Measurements from ENCODE around the gene USP5.
A peak's percentile ranks its signal among the peaks of the same experiment; 100 is the strongest.
"Not testable (repeated sequence)": the region's sequence is repeated elsewhere in the genome, so short reads cannot be mapped to it uniquely, and the experiment has no call there.

Gene USP5

DNA sequence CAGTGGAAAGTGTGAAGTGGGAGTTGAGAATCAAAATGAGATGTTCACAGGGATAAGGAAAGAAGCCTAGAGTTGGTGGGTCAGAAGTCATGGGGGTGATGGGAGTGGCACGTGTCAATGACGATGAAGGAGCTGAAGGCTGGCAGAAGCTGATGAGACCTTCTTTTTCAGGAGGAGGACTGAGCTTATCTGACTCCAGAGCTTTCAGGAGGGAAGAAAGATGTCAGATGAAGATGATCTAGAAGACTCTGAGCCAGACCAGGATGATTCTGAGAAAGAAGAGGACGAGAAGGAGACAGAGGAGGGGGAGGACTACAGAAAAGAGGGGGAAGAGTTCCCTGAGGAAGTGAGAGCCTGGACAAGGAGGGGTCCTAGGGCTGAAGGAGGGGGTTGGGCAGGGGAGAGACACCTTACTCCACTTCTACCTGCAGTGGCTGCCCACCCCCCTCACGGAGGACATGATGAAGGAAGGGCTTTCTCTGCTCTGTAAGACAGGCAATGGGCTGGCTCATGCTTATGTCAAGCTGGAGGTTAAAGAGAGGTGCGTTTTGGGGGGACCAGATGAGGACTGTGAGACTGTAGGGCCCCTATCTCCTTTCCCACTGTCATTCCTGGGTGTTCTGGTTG is 53.6 kb downstream of the USP5 start:
- DNase-seq (ENCODE audit: insufficient read length, low spot score), result no peak
- TF ChIP-seq, protein P1, sequence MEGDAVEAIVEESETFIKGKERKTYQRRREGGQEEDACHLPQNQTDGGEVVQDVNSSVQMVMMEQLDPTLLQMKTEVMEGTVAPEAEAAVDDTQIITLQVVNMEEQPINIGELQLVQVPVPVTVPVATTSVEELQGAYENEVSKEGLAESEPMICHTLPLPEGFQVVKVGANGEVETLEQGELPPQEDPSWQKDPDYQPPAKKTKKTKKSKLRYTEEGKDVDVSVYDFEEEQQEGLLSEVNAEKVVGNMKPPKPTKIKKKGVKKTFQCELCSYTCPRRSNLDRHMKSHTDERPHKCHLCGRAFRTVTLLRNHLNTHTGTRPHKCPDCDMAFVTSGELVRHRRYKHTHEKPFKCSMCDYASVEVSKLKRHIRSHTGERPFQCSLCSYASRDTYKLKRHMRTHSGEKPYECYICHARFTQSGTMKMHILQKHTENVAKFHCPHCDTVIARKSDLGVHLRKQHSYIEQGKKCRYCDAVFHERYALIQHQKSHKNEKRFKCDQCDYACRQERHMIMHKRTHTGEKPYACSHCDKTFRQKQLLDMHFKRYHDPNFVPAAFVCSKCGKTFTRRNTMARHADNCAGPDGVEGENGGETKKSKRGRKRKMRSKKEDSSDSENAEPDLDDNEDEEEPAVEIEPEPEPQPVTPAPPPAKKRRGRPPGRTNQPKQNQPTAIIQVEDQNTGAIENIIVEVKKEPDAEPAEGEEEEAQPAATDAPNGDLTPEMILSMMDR (IDR thresholded peaks at IDR 0.05; ENCODE audit: insufficient read depth, missing control alignments), result no peak
- FAIRE-seq, result no peak

DNA sequence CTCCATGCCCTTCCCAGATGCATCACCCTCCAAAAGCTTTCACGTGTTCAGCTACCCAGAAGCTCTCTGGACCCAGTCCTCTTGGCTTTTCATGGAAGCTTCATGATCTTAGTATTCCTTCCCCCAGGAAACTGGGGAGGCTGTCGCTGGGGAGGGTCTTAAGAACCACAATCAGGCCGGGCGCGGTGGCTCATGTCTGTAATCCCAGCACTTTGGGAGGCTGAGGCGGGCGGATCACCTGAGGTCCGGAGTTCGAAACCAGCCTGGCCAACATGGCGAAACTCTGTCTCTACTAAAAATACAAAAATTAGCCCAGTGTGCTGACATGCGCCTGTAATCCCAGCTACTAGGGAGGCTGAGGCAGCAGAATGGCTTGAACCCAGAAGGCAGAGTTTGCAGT is 56.2 kb downstream of the USP5 start:
- DNase-seq (ENCODE audit: insufficient read length, low spot score); FAIRE-seq: not testable (repeated sequence)

DNA sequence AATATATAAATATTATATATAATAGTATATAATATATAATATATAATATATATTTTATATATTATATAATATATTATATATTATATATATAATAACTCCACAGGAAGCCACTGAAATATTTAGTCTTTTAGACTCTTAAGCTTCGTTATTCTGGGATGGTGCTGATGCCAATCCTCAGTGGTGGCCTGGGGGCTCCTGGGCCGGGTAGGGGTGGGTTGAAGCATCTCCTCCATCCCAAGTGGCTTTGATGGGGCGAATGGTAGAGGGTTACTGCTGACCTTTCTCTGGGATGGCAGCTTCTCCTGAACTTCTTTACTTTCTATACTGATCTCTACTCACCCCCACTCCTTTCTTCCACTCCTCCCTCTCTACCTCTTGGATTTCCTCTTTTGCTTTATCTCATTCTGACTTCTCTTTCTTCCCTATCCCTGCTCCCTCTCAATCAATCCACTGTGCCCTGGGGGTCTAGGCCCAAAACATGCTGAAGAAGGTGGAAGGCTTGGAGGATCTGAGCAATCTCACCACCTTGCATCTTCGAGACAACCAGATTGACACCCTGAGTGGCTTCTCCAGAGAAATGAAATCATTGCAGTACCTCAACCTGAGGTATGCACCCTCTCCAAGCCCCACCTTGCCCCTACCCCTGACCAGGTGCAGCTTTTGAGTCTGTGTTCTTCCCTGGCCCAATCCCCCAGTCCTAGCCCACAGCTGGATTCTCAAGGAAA is 57.6 kb downstream of the USP5 start:
- TF ChIP-seq, protein P1 (IDR thresholded peaks at IDR 0.05; ENCODE audit: insufficient read depth, missing control alignments), result no peak
- FAIRE-seq, result no peak
- DNase-seq (ENCODE audit: insufficient read length, low spot score), result no peak

DNA sequence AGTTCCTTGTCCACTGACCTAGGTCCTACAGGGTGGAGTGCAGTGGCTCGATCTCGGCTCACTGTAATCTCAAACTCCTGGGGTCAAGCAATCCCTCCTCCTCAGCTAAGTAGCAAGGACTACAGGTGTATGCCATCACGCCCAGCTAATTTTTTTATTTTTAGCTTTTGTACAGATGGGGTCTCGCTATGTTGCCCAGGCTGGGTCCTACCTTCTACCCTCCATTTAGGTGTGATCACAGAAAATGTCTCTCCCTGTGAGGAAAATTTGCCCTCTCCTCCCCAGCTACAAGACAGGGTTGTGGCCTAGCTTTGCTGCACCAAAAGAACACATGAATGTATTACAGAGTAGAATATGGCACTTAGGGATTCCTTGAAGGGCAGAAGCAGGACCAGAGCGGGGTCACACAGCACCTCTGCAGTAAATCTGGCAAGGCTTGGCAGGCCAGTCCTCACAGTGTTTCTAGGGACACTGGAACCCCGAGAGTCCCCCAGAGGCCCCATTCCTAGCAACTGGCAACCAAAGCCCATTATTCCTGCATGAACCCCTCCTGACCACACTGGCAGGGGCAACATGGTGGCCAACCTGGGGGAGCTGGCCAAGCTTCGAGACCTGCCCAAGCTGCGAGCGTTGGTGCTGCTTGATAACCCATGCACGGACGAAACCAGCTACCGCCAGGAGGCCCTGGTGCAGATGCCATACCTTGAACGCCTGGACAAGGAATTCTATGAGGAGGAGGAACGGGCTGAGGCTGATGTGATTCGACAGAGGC is 60.4 kb downstream of the USP5 start:
- DNase-seq (ENCODE audit: insufficient read length, low spot score) (no peak), FAIRE-seq (no peak)
- TF ChIP-seq, protein P1 (IDR thresholded peaks at IDR 0.05; ENCODE audit: insufficient read depth, missing control alignments), result no peak

DNA sequence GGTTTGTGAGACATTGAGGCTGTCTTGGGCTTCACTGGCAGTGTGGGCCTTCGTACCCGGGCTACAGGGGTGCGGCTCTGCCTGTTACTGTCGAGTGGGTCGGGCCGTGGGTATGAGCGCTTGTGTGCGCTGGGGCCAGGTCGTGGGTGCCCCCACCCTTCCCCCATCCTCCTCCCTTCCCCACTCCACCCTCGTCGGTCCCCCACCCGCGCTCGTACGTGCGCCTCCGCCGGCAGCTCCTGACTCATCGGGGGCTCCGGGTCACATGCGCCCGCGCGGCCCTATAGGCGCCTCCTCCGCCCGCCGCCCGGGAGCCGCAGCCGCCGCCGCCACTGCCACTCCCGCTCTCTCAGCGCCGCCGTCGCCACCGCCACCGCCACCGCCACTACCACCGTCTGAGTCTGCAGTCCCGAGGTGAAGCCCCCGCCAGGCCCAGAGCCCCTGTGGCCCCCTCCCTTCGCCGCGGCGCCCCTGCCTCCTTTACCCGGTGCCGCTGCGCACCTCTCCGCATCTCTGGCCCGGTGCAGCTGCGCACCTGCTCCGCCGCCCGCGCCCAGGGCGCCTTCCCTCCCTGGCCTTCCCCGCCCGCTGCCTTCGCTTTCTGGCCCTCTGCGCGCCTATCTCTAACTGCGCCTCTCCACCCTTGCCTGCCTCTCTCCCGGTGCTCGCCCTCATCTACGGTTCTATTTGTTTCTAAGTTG is 62.4 kb downstream of the USP5 start, which contains the start of gene ENO2:
TSS of gene ENO2 (plus strand) at position 335 of the 701 bp plus-strand sequence. CDS start 1,253 bp downstream, outside the sequence.
- TF ChIP-seq, protein P1 (IDR thresholded peaks at IDR 0.05; ENCODE audit: insufficient read depth, missing control alignments), result no peak
- peak; percentile 73 for DNase-seq (ENCODE audit: insufficient read length, low spot score)
- no peak for FAIRE-seq

DNA sequence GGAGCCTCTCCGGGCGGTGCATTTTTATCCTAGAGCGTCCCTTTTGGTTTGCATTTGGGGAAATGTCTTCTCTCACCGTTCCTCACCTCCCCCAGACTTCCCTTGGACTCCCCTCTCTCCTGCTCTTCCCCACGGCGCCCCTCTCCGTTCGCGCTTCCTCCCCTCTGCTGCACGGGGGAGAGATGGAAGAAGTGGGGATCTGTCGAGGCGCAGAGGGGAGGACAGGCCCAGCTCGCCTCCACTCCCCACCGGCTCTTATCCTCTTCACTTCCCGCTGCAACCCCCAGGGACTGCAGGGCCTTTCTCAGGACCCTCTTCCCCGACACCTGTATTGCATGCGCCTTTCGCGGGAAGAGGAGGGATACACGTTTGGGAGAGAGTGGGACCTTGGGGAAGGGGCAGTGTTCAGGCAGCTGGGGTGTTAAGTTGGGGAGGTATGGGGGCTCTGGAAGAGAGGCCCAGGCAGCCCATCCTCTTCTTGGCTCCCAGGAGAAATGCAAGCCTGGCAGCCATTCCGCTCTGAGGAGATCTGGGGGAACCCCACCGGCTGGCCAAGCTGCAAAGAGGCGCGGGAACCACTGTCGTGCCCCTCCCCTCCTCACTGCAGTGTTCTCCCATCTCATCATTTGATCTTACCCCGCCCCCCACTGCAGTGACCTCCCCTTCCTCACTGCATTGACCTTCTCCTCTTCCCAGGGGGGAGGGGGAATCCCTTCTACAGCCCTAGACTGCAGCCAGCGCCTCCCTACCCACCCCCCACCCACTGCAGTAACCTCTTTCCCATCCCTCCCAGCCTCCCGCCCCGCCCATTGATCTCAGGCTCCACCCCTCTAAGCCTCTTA is 63.2 kb downstream of the USP5 start:
- TF ChIP-seq, protein P1 (IDR thresholded peaks at IDR 0.05; ENCODE audit: insufficient read depth, missing control alignments), result no peak
- no peak for FAIRE-seq
- peak; percentile 97 for DNase-seq (ENCODE audit: insufficient read length, low spot score)

Data from D721Med (cell line).